Measurements from ENCODE around the gene PLP1. TPM values are rescaled to one million over a fixed set of nuclear protein-coding genes. Genes with fewer than 3 reads are reported as not detected.

Gene PLP1
- total RNA-seq, 5 donors from 2014 or later (not counting 1 experiment from before 2014, with no cell fraction given) = not detected

- no peak overlapping the region for H3K27ac ChIP-seq (ENCODE audit: low read length)
- no peaks in the 10 kb centered on the region for H3K9me3 Mint-ChIP-seq
- H3K27me3 Mint-ChIP-seq = peaks cover 0 to 6% of the 10 kb centered on the region in 2 donors
- H3K4me1 ChIP-seq (ENCODE audit: control insufficient read depth in 1 of 2, extremely low read depth in 1 of 2, insufficient read depth in 2 of 2, low read length in 2 of 2) = no peaks in the 10 kb centered on the region
- no peak overlapping the region for H3K4me3 Mint-ChIP-seq
- CTCF ChIA-PET = no interaction called here
- ATAC-seq (replicated peaks in 1 of 4) (no peak), DNase-seq (no peak)
- H3K9me3 ChIP-seq = no peaks in the 10 kb centered on the region
- H3K36me3 ChIP-seq (ENCODE audit: control insufficient read depth in 2 of 2, extremely low read depth in 1 of 2, insufficient read depth in 1 of 2, low read length in 1 of 2) = no peaks in the 10 kb centered on the region
- no peak overlapping the region for H3K27ac Mint-ChIP-seq
- H3K4me1 Mint-ChIP-seq = no peaks in the 10 kb centered on the region
- no CpG with 5 or more reads among the region's 3 CpGs for WGBS (ENCODE audit: insufficient coverage)
- H3K36me3 Mint-ChIP-seq = no peaks in the 10 kb centered on the region
- POLR2A ChIA-PET = no interaction called here
- H3K27me3 ChIP-seq (replicated peaks in 1 of 2; ENCODE audit: control insufficient read depth in 2 of 2, extremely low read depth in 1 of 2, insufficient read depth in 2 of 2, low read length in 1 of 2) = no peaks in the 10 kb centered on the region
- no peak overlapping the region for H3K4me3 ChIP-seq (ENCODE audit: control insufficient read depth in 1 of 2, extremely low read depth in 1 of 2, low read length in 1 of 2)
Observed at GRCh38 chrX:103783196-103783595, 6.6 kb downstream of the PLP1 start.

DNA sequence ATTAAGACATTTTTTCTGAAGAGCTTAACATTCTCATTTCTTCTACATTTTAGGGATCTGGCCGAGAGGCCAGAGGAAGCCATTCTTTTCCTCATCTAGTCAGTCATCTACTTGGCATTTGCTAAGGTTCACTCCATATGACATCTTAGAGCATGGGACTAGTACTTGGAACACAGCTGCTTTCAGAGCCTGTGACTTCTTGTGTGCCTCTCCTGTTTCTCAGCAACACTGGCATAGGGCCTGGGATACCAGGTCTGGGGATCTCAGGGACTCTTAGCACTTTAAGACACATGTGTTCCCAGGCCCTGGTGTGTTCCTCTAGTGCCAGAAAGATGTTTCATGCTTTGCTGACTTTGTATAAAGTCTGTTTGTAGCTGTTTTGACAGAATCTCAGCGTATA lies 7.3 kb downstream of the PLP1 start:
- Histone ChIP-seq H3K27ac (ENCODE audit: low read length) (no peak overlapping the region), H3K9me3 (no peaks in the 10 kb centered on the region), H3K4me3 (ENCODE audit: control insufficient read depth in 1 of 2, extremely low read depth in 1 of 2, low read length in 1 of 2) (no peak overlapping the region), H3K36me3 (ENCODE audit: control insufficient read depth in 2 of 2, extremely low read depth in 1 of 2, insufficient read depth in 1 of 2, low read length in 1 of 2) (no peaks in the 10 kb centered on the region), H3K4me1 (ENCODE audit: control insufficient read depth in 1 of 2, extremely low read depth in 1 of 2, insufficient read depth in 2 of 2, low read length in 2 of 2) (no peaks in the 10 kb centered on the region), H3K27me3 (replicated peaks in 1 of 2; ENCODE audit: control insufficient read depth in 2 of 2, extremely low read depth in 1 of 2, insufficient read depth in 2 of 2, low read length in 1 of 2) (no peaks in the 10 kb centered on the region)
- no CpG with 5 or more reads among the region's 2 CpGs for WGBS (ENCODE audit: insufficient coverage)
- POLR2A ChIA-PET = no interaction called here
- DNase-seq = no peak
- ATAC-seq (replicated peaks in 1 of 4) = no peak
- Mint-ChIP-seq H3K27ac (no peak overlapping the region), H3K4me3 (no peak overlapping the region), H3K9me3 (no peaks in the 10 kb centered on the region), H3K36me3 (no peaks in the 10 kb centered on the region), H3K27me3 (peaks cover 0 to 7% of the 10 kb centered on the region in 2 donors), H3K4me1 (no peaks in the 10 kb centered on the region)
- CTCF ChIA-PET = interaction anchor here in 1 of 2 donors (0.6 kb wide), 1 partner anchor 218 kb away, joined by 3 read pairs; no protein-coding TSS in a partner anchor

DNA sequence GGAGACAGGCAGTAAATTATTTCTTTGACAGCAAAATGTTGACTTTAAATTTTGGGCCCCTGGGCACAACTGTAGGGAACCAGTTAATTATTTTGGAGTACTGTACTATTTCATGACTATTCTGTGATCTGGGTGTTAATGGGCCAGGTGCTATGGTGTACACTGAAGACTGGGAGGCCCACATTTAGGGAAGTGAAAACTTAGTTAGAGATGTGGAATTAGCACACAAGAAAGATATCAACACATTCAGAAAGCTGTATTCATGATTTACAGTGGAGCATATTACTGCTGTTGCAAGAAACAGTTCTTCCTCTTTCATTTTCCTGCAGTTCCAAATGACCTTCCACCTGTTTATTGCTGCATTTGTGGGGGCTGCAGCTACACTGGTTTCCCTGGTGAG lies 12.4 kb downstream of the PLP1 start:
- H3K9me3 Mint-ChIP-seq = no peaks in the 10 kb centered on the region
- POLR2A ChIA-PET = no interaction called here
- H3K36me3 Mint-ChIP-seq = no peaks in the 10 kb centered on the region
- no peaks in the 10 kb centered on the region for H3K4me1 Mint-ChIP-seq
- Histone ChIP-seq H3K27ac (ENCODE audit: low read length) (no peak overlapping the region), H3K36me3 (ENCODE audit: control insufficient read depth in 2 of 2, extremely low read depth in 1 of 2, insufficient read depth in 1 of 2, low read length in 1 of 2) (no peaks in the 10 kb centered on the region), H3K4me1 (ENCODE audit: control insufficient read depth in 1 of 2, extremely low read depth in 1 of 2, insufficient read depth in 2 of 2, low read length in 2 of 2) (no peaks in the 10 kb centered on the region), H3K9me3 (no peaks in the 10 kb centered on the region), H3K4me3 (ENCODE audit: control insufficient read depth in 1 of 2, extremely low read depth in 1 of 2, low read length in 1 of 2) (no peak overlapping the region), H3K27me3 (replicated peaks in 1 of 2; ENCODE audit: control insufficient read depth in 2 of 2, extremely low read depth in 1 of 2, insufficient read depth in 2 of 2, low read length in 1 of 2) (no peaks in the 10 kb centered on the region)
- DNase-seq = no peak
- ATAC-seq (replicated peaks in 1 of 4) = no peak
- no peak overlapping the region for H3K4me3 Mint-ChIP-seq
- no peak overlapping the region for H3K27ac Mint-ChIP-seq
- H3K27me3 Mint-ChIP-seq = peaks cover 0 to 37% of the 10 kb centered on the region in 2 donors
- CTCF ChIA-PET = no interaction called here

DNA sequence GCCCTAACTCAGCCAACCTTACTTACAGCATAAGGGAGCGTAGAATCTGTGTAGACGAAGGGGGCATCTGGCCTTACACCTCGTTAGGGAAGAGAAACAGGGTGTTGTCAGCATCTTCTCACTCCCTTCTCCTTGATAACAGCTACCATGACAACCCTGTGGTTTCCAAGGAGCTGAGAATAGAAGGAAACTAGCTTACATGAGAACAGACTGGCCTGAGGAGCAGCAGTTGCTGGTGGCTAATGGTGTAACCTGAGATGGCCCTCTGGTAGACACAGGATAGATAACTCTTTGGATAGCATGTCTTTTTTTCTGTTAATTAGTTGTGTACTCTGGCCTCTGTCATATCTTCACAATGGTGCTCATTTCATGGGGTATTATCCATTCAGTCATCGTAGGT lies 14.6 kb downstream of the PLP1 start:
- no peak overlapping the region for H3K4me3 Mint-ChIP-seq
- no peak overlapping the region for H3K27ac ChIP-seq (ENCODE audit: low read length)
- DNase-seq = no peak
- no peaks in the 10 kb centered on the region for H3K4me1 ChIP-seq (ENCODE audit: control insufficient read depth in 1 of 2, extremely low read depth in 1 of 2, insufficient read depth in 2 of 2, low read length in 2 of 2)
- H3K36me3 Mint-ChIP-seq = no peaks in the 10 kb centered on the region
- CTCF ChIA-PET = no interaction called here
- no CpG with 5 or more reads among the region's 4 CpGs for WGBS (ENCODE audit: insufficient coverage)
- H3K4me1 Mint-ChIP-seq = no peaks in the 10 kb centered on the region
- no peaks in the 10 kb centered on the region for H3K27me3 ChIP-seq (replicated peaks in 1 of 2; ENCODE audit: control insufficient read depth in 2 of 2, extremely low read depth in 1 of 2, insufficient read depth in 2 of 2, low read length in 1 of 2)
- no peak overlapping the region for H3K27ac Mint-ChIP-seq
- H3K36me3 ChIP-seq (ENCODE audit: control insufficient read depth in 2 of 2, extremely low read depth in 1 of 2, insufficient read depth in 1 of 2, low read length in 1 of 2) = no peaks in the 10 kb centered on the region
- no peaks in the 10 kb centered on the region for H3K9me3 ChIP-seq
- POLR2A ChIA-PET = no interaction called here
- peaks cover 0 to 44% of the 10 kb centered on the region in 2 donors for H3K27me3 Mint-ChIP-seq
- H3K4me3 ChIP-seq (ENCODE audit: control insufficient read depth in 1 of 2, extremely low read depth in 1 of 2, low read length in 1 of 2) = no peak overlapping the region
- no peak for ATAC-seq (replicated peaks in 1 of 4)
- H3K9me3 Mint-ChIP-seq = no peaks in the 10 kb centered on the region

DNA sequence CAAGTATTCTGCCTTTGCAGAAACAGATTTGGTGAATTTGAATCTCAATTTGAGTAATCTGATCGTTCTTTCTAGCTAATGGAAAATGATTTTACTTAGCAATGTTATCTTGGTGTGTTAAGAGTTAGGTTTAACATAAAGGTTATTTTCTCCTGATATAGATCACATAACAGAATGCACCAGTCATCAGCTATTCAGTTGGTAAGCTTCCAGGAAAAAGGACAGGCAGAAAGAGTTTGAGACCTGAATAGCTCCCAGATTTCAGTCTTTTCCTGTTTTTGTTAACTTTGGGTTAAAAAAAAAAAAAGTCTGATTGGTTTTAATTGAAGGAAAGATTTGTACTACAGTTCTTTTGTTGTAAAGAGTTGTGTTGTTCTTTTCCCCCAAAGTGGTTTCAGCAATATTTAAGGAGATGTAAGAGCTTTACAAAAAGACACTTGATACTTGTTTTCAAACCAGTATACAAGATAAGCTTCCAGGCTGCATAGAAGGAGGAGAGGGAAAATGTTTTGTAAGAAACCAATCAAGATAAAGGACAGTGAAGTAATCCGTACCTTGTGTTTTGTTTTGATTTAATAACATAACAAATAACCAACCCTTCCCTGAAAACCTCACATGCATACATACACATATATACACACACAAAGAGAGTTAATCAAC lies 15.3 kb downstream of the PLP1 start:
- no peaks in the 10 kb centered on the region for H3K36me3 ChIP-seq (ENCODE audit: control insufficient read depth in 2 of 2, extremely low read depth in 1 of 2, insufficient read depth in 1 of 2, low read length in 1 of 2)
- H3K9me3 Mint-ChIP-seq = no peaks in the 10 kb centered on the region
- no peak overlapping the region for H3K27ac ChIP-seq (ENCODE audit: low read length)
- no peaks in the 10 kb centered on the region for H3K9me3 ChIP-seq
- no peaks in the 10 kb centered on the region for H3K27me3 ChIP-seq (replicated peaks in 1 of 2; ENCODE audit: control insufficient read depth in 2 of 2, extremely low read depth in 1 of 2, insufficient read depth in 2 of 2, low read length in 1 of 2)
- H3K4me1 ChIP-seq (ENCODE audit: control insufficient read depth in 1 of 2, extremely low read depth in 1 of 2, insufficient read depth in 2 of 2, low read length in 2 of 2) = no peaks in the 10 kb centered on the region
- no peak for ATAC-seq (replicated peaks in 1 of 4)
- H3K4me3 ChIP-seq (ENCODE audit: control insufficient read depth in 1 of 2, extremely low read depth in 1 of 2, low read length in 1 of 2) = no peak overlapping the region
- DNase-seq = no peak
- no peak overlapping the region for H3K27ac Mint-ChIP-seq
- POLR2A ChIA-PET = no interaction called here
- peaks cover 0 to 44% of the 10 kb centered on the region in 2 donors for H3K27me3 Mint-ChIP-seq
- H3K4me3 Mint-ChIP-seq = no peak overlapping the region
- no CpG with 5 or more reads among the region's 2 CpGs for WGBS (ENCODE audit: insufficient coverage)
- CTCF ChIA-PET = interaction anchor here in 1 of 2 donors (0.6 to 0.7 kb wide), 2 partner anchors 16 to 959 kb away, joined by 5 read pairs; no protein-coding TSS in a partner anchor
- no peaks in the 10 kb centered on the region for H3K4me1 Mint-ChIP-seq
- no peaks in the 10 kb centered on the region for H3K36me3 Mint-ChIP-seq

DNA sequence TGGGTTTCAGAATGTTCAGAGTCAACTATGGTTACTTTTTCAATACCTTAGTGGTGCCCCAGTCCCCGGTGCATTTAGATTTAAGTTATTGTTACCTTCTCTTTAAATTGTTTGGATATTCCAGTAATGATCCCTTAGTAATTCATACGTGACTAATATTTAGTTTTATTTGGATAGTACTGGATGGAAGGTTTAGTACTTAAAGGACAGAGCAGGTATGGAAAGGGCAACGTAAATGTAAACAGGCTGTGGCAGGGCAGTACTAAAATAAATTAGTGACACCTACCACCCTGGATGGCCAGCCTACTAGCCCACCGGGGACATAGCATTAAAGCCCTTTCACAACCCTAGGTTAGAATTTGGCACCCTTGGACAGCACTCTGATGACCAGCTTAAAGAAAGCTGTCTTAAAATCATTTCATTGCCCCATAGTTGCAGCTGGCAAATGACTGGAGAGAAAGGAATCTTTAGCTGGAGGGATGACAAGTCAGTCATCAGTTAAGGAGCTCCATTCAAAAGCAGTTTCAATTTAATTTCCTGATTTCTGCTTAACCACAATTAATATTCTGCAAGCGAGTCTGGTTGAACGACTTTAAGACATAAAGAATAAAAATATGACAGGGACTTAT lies 16.4 kb downstream of the PLP1 start:
- Mint-ChIP-seq H3K4me3 (no peak overlapping the region), H3K27me3 (peaks cover 0 to 40% of the 10 kb centered on the region in 2 donors), H3K27ac (no peak overlapping the region), H3K9me3 (no peaks in the 10 kb centered on the region), H3K4me1 (no peaks in the 10 kb centered on the region), H3K36me3 (no peaks in the 10 kb centered on the region)
- no peaks in the 10 kb centered on the region for H3K9me3 ChIP-seq
- no peaks in the 10 kb centered on the region for H3K36me3 ChIP-seq (ENCODE audit: control insufficient read depth in 2 of 2, extremely low read depth in 1 of 2, insufficient read depth in 1 of 2, low read length in 1 of 2)
- WGBS (ENCODE audit: insufficient coverage) = no CpG with 5 or more reads among the region's 6 CpGs
- POLR2A ChIA-PET = no interaction called here
- DNase-seq (no peak), ATAC-seq (replicated peaks in 1 of 4) (no peak)
- CTCF ChIA-PET = no interaction called here
- no peak overlapping the region for H3K27ac ChIP-seq (ENCODE audit: low read length)
- no peaks in the 10 kb centered on the region for H3K27me3 ChIP-seq (replicated peaks in 1 of 2; ENCODE audit: control insufficient read depth in 2 of 2, extremely low read depth in 1 of 2, insufficient read depth in 2 of 2, low read length in 1 of 2)
- H3K4me3 ChIP-seq (ENCODE audit: control insufficient read depth in 1 of 2, extremely low read depth in 1 of 2, low read length in 1 of 2) = no peak overlapping the region
- no peaks in the 10 kb centered on the region for H3K4me1 ChIP-seq (ENCODE audit: control insufficient read depth in 1 of 2, extremely low read depth in 1 of 2, insufficient read depth in 2 of 2, low read length in 2 of 2)
